Omental fat pad (tissue), 4 donors: ENCODE data around the gene PPARA. TPM values are rescaled to one million over a fixed set of nuclear protein-coding genes. Genes with fewer than 3 reads are reported as not detected.

Experiments
- ATAC-seq: fragments of 150-250 bp; one replicate; pipeline ENCODE4 v1.9.1; 2016; ENCODE audit warnings: mild to moderate bottlenecking, moderate library complexity; ENCODE audit not compliant: low FRiP score
- DNase-seq: peaks from one replicate; pipeline ENCODE4 v3.0.0-alpha.2; 2019; ENCODE audit warnings: low spot score
- CTCF ChIP-seq, 3 donors: fragments of 450-650 bp; IDR thresholded peaks; one replicate each; pipeline ENCODE4 v1.5.1; 2016 to 2017; ENCODE audit warnings: antibody characterized with exemption in 3 of 3, mild to moderate bottlenecking in 3 of 3, moderate library complexity in 2 of 3
- total RNA-seq, 4 donors: library from RNA; depleted of rRNA; stranded (reverse); fragments of >200 nt; gene quantifications; one replicate each; pipeline ENCODE4 v1.1.0, GENCODE V29; 2016

Gene PPARA
- total RNA-seq, 4 donors from 2014 or later: 20.7 to 35.5 (median 30.4) TPM

GRCh38 chr22:46275455-46276122, 125.3 kb downstream of the PPARA start:
- DNase-seq: no peak

DNA sequence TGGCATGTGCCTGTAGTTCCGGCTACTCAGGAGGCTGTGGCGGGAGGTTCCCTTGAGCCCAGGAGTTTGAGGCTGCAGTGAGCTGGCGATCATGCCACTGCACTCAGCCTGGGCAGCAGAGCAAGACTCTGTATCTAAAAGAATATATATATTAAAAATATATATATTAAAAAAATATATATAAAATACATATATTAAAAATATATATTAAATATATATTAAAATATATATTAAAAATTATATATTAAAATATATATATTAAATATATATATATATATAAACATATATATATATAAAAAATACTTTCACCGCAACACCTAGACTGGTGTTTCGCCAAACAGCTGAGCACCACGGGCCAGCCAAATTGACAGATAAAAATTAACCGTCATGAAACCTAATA, 126.2 kb downstream of the PPARA start:
- DNase-seq: no peak
- no peak for TF ChIP-seq CTCF (IDR thresholded peaks at IDR 0.05)
- no peak for ATAC-seq

More at GRCh38 chr22:46275455-46276122, 125.3 kb downstream of the PPARA start:
- ATAC-seq: no peak
- no peak for TF ChIP-seq CTCF (IDR thresholded peaks at IDR 0.05)

GRCh38 chr22:46278656-46279645, 128.6 kb downstream of the PPARA start:
- TF ChIP-seq CTCF (IDR thresholded peaks at IDR 0.05): no peak
- ATAC-seq (no peak), DNase-seq (no peak)

DNA sequence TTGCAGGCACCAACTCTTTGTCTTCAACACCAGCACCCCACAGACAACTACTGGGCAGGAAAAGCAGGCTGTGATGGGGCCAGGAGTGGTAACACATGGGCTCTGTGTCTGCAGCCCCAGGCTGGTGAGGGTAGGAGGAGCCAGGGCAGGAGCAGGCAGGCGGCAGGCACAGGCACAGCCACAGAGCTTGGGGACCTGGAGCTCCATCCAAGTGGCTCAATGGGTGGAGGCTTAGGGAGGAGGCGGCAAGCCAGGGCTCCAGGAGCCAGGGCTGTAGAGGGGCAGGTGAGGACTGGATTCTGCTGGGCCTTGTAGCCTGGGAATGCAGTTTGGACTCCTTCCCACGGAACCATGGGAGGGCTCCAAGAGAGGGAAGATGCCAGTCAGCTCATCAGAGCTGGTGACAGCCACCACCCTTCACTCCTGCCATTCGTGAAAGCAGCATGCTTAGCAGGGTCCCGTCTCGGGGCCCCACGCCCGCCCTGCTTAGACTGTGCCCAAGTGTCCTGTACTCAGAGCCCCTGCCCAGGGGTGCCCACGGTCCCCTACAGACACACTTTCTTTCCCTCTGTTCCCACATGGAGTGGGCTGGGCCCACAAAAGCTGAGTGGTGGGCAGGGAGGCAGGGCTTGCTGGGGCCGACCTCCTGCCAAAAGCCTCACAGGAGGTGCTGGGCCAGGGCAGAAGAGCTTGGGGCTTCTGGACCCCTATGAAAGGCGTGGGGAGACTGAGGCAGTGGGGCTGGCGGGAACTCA, 129.9 kb downstream of the PPARA start:
- no peak for DNase-seq
- no peak for ATAC-seq
- no peak for TF ChIP-seq CTCF (IDR thresholded peaks at IDR 0.05)

- no peak for TF ChIP-seq CTCF (IDR thresholded peaks at IDR 0.05)
- no peak for ATAC-seq
- DNase-seq: no peak
Observed at GRCh38 chr22:46280999-46281623, 130.8 kb downstream of the PPARA start.

DNA sequence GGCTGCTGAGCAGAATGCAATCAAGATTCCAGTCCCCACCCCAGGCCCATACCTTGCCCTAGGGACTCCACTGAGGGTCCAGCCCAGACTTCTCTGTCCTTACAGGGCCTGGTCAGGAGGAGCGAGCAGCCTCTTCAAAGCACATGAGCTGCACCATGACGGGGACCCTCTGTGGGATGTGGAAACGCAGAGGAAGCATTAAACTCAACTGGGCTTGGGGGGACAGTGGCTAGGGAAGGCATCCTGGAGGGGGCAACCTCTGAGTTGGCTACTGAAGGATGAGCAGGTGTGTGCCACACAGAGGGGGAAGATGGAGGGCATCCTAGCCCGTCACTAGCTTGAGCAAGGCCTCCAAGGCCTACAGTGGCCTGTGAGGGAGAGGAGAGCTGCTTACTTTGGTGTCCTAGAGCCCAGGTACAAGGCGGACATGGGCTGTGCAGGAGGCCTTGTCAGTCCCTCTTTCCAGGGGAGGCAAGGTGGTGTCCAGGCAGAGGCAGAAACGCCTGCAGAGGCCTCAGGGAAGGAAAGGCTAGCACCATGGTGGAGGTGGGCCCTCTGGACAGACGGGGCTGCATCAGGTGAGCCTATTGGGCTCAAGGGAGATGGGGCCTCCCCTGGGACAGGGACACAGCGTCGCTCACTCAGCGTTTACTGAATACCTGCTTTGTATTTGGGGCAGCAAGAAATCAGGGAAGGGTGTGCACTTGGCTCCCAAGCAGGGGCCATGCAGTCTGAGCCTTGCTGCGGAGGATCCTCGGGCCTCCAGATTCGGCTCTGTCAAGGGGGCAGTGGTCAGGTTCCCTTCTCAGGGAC, 131.7 kb downstream of the PPARA start:
- ATAC-seq (no peak), DNase-seq (no peak)
- TF ChIP-seq CTCF (IDR thresholded peaks at IDR 0.05): no peak
